GM19455 (cell line): ENCODE data around the gene ANKRD33.

Experiments used
- ATAC-seq: cut with Tn5 transposase; IDR thresholded peaks from one replicate; pipeline ENCODE4 v1.9.1; 2021; ENCODE audit not compliant: unreplicated experiment

Gene ANKRD33

GRCh38 chr12:51855586-51856428 is 32.1 kb upstream of the ANKRD33 start:
- no peak for ATAC-seq

DNA sequence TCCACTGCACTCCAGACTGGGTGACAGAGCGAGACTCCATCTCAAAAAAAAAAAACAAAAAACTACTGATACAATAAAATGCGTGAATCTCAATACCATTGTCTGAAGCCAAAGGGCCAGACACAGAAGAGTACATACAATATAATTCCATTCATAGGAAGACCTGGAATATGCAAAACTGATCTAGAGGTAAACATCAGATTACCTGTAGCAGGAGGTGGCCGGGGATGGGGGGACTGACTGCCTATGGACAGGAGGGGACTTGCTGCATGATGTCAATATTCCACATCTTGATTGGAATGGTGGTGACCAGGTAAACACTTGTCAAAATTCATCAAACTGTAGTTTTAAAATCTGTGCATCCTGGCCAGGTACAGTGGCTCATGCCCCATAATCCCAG is 26.9 kb upstream of the ANKRD33 start:
- ATAC-seq, result no peak

- no peak for ATAC-seq
Observed at GRCh38 chr12:51862947-51863346, 25.0 kb upstream of the ANKRD33 start.

GRCh38 chr12:51863363-51863932 is 24.5 kb upstream of the ANKRD33 start:
- no peak for ATAC-seq

DNA sequence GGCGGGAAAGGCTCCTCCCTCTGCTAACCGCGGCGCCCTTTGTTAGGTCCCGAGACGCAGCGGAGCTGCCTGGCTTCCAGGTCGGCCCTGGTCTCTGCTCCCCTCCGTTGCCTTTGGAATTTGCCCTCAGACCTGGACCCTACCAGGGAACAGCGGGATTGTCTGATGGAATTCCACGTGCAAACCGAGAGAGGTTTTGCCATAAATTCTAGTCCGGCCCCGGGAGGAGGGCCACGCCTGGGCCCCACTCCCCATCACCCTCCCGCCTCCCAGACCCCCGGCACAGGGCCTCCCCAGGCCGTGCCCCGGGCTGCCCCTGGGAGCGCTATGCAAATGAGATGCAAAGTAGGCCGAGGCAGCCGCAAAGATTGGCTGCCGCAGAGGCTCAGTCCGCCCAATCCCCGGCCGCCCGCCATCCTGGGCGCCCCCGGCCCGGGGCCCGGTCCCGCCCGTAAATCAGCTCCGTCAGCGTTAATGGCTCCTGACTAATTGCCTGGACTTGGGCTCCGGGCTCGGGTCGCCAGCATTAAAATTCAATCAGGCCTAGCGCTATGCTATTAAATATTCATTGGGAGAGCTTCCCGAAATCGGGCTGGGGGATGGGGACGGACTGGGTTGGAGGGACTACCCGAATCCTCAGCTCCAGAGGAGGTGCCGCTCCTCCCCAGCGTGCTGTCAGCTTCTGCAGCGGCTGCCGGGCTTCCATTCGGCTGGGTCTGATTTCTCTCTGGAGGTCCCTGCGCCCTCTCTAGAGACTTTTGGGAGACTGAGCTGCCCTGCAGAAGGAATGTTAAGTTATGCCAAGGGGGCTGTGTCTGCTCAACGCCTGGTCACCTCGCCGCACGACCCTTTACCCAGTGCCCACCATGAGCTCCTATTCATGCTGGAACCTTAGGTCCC is 23.7 kb upstream of the ANKRD33 start:
- ATAC-seq, result no peak

GRCh38 chr12:51864833-51865670 is 22.9 kb upstream of the ANKRD33 start:
- ATAC-seq, result no peak

GRCh38 chr12:51865757-51866270 is 22.1 kb upstream of the ANKRD33 start:
- no peak for ATAC-seq

DNA sequence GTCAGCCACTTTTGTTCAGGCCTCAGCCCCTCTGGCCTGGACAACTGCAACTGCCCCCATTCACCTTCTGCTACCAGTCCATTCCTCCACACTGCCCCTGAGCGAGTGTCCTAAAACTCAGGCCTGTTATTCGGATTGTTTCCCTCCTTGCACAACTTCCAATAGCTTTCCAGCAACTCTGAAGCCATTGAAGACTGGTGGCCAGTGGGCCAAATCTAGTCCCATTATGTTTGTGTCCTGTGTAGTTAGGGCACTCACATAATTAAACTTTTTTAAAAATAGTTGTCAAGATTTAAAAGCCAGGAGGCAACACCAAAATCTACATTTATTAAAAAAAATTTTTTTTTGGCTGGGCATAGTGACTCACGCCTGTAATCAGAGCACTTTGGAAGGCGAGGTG is 21.6 kb upstream of the ANKRD33 start:
- no peak for ATAC-seq

DNA sequence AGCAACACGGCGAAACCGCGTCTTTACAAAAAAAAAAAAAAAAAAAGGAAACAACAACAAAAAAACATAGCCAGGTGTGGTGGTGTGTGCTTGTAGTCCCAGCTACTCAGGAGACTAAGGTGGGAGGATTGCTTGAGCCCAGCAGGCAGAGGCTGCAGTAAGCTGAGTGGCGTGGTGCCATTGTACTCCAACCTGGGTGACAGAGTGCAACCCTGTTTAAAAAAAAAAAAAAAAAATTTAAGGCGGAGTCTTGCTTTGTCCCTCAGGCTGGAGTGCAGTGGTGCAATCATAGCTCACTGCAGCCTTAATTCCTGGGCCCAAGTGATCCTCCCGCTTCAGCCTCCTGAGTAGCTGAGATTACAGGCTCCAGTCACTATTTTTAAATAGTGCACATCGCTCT is 21.1 kb upstream of the ANKRD33 start:
- no peak for ATAC-seq

- ATAC-seq, result no peak
Observed at GRCh38 chr12:51867371-51867770, 20.5 kb upstream of the ANKRD33 start.

- no peak for ATAC-seq
Observed at GRCh38 chr12:51867796-51868428, 20.0 kb upstream of the ANKRD33 start.

DNA sequence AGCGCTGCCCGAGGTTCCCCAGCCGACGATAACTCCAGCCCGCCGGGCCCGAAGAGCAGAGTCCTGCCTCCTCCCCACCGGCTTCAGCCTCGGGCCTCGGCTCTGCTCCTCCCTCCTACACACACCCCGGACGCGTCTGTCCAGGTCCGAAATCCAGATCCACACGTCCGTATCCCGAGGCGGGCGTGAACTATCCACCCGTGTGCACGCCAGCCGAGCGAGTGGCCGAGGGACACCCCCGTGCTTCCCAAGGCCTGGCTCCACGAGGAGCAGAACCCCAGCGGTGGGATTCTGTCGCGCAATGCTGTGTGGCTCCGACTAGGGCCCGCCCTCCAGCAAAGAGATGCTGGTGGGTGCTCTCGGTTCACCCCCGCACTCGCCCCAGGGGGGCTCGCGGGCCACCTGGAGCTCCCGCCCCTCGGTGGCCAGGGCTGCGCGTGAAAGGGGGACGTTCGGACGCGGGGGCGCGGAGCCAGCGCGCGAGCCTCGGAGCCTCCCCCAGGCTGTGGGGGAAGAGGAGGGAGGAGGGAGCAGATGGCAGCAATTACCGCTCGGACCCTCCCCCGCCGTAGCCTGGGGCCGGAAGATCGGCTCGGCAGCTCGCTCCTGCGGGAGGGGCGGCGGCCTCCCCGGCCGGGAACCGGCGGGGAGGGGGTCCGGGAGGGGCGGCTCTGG is 18.9 kb upstream of the ANKRD33 start:
- no peak for ATAC-seq

GRCh38 chr12:51869496-51869865 is 18.4 kb upstream of the ANKRD33 start:
- no peak for ATAC-seq

GRCh38 chr12:51869931-51870330 is 18.0 kb upstream of the ANKRD33 start:
- ATAC-seq, result no peak

DNA sequence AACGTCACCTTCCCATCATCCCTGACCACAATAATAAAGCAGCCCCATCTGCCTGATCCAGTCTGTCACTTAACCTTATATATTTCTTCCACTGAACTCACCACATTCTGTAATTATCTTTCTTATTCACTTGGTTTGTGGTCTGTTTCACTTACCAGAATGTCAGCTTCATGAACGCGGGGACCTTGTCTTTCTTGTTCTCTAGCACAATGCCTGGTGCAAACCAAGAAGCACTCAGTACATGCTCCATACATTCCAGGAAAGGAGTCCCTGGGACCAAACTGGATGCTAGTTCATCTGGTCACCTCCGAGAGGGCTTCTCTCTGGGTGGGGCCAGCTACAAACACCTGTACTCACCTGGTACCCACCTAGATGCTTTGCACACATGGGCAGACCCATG is 17.4 kb upstream of the ANKRD33 start:
- no peak for ATAC-seq

DNA sequence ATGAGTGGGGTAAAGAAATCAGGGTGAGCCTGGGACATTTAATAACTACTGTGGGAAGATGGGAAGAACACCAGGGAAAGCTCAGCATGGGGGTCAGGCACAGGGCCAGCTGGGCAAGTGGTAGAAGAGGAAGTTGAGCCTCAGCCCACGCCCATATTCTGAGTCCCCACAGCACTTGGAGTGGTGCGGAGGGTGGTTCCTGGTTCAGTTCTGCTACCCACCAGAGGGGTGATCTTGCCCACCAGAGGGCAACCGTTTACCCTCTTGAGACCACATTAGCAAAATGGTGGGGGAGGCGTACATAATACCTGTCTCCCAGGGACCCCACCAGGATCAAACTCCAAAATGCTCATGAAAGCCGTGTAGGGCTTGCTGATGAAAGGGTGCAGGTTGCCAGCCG is 16.8 kb upstream of the ANKRD33 start:
- no peak for ATAC-seq

DNA sequence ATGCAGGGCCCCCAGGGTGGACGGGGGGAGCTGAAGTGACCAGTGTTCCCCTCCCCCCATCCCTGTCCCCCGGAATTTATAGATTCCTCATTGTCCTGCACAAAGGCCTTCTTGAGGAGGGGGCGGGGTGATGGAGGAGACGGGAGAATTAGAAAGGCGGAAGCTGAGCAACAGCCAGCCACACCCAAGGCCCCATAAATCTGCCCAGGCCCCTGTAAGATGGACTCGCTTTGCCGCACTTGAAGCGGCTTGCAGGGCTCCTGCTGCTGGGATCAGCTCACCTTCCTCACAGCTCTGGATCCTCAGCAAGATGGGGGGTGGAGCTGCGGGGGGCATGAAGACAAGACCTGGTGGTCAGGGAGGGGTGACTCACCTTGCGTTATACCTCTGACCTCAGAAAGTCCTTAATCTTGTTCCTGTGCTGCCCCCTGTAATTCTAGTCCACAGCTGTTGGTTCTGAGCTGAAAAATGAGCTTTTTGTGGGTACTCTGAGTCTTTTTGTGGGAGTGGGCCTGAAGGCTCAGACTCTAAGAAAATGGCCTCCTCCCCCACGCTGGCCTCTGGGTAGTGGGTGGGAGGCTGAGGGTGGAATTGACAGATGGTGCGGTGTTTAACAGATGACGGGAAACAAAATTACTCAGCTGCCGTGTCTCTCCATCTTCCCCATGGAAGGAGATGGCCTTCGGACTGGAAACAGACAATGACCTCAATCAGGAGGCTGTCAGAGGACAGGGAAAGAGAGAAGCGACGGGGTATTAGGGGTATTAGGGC is 15.8 kb upstream of the ANKRD33 start:
- no peak for ATAC-seq

DNA sequence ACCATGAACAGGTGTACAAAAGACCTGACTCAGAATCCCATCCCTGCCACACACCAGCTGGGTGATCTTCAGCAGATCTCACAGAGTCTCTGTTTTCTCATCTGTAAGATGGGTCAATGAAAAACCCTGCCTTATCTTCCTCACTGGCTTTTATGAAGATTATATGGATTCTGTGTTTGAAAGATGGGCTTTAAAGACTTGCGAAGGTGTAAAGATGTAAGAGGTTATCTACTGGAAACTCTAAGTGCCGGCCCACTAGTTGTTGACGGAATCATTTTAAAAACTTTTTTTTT is 15.3 kb upstream of the ANKRD33 start:
- no peak for ATAC-seq
